Smooth muscle cell (in vitro differentiated cells): ENCODE measurements around the gene IFNL2. TPM values are rescaled to one million over a fixed set of nuclear protein-coding genes. Genes with fewer than 3 reads are reported as not detected.

ENCODE experiments used
- DNase-seq: peaks from one replicate; lab custom pipeline; 2025; ENCODE audit not compliant: unreplicated experiment; lab: John Stamatoyannopoulos, UW
- H2AFZ ChIP-seq: fragments of 200-600 bp; sonication (generic); 2 replicates; pipeline ENCODE4 v1.6.0; 2016; ENCODE audit warnings: antibody characterized with exemption, low read depth, mild to moderate bottlenecking
- H3F3A ChIP-seq: fragments of 200-600 bp; sonication (generic); 2 replicates; pipeline ENCODE4 v1.6.0; 2017; ENCODE audit warnings: antibody characterized with exemption, low read depth
- H3K27ac ChIP-seq: fragments of 200-600 bp; sonication (generic); 2 replicates; pipeline ENCODE4 v1.5.1; 2016; ENCODE audit warnings: low read depth, mild to moderate bottlenecking
- H3K27me3 ChIP-seq: fragments of 200-600 bp; sonication (generic); 2 replicates; pipeline ENCODE4 v1.6.1; 2016; ENCODE audit warnings: low read depth, mild to moderate bottlenecking
- H3K36me3 ChIP-seq: fragments of 200-600 bp; sonication (generic); 2 replicates; pipeline ENCODE4 v1.5.1; 2016; ENCODE audit warnings: low read depth
- H3K4me1 ChIP-seq: fragments of 200-600 bp; sonication (generic); 2 replicates; pipeline ENCODE4 v1.5.1; 2016; ENCODE audit warnings: low read depth
- H3K4me2 ChIP-seq: fragments of 200-600 bp; sonication (generic); 2 replicates; pipeline ENCODE4 v1.6.0; 2016; ENCODE audit warnings: mild to moderate bottlenecking
- H3K4me3 ChIP-seq: fragments of 200-600 bp; sonication (generic); 2 replicates; pipeline ENCODE4 v1.5.1; 2016; ENCODE audit warnings: mild to moderate bottlenecking
- H3K79me2 ChIP-seq: fragments of 200-600 bp; sonication (generic); 2 replicates; pipeline ENCODE4 v1.6.0; 2016; ENCODE audit warnings: low read depth, mild to moderate bottlenecking
- H3K9ac ChIP-seq: fragments of 200-600 bp; sonication (generic); 2 replicates; pipeline ENCODE4 v1.6.0; 2016; ENCODE audit warnings: low read depth
- H3K9me3 ChIP-seq: fragments of 200-600 bp; sonication (generic); replicated peaks from 2 replicates; pipeline ENCODE4 v1.5.1; 2016; ENCODE audit warnings: low read depth
- H4K20me1 ChIP-seq: fragments of 200-600 bp; sonication (generic); 2 replicates; pipeline ENCODE4 v1.6.0; 2016; ENCODE audit warnings: low read depth
- CTCF ChIP-seq: fragments of 200-600 bp; sonication (generic); IDR thresholded peaks from 2 replicates; pipeline ENCODE4 v1.5.1; 2017; ENCODE audit warnings: borderline replicate concordance, mild to moderate bottlenecking, antibody characterized with exemption; ENCODE audit not compliant: insufficient read depth, poor library complexity, severe bottlenecking
- WGBS: methylation state at CpG from one replicate; pipeline ENCODE4 v1.1.7; 2016; ENCODE audit warnings: low lambda C conversion rate; 5-methylcytosine and 5-hydroxymethylcytosine counted together
- polyA plus RNA-seq: library from polyadenylated mRNA; unstranded; fragments of >200 nt; fragmentation: Nextera tagmentation; extraction: Ambion mirVana; gene quantifications from 2 replicates; pipeline ENCODE4 v1.2.1, GENCODE V29; 2016
- total RNA-seq: library from RNA; depleted of rRNA; stranded (reverse); fragments of >200 nt; gene quantifications from 2 replicates; pipeline ENCODE4 v1.2.3, GENCODE V29; 2014

The IFNL2 gene
- total and polyA plus RNA-seq, 2 experiments from 2014 or later: not detected

- no peak overlapping the region for H2AFZ ChIP-seq
- H3K36me3 ChIP-seq: no peaks in the 10 kb centered on the region
- DNase-seq: no peak
- no peak overlapping the region for H3K9ac ChIP-seq
- no peaks in the 10 kb centered on the region for H3K9me3 ChIP-seq
- H4K20me1 ChIP-seq: no peaks in the 10 kb centered on the region
- H3K27me3 ChIP-seq: peaks cover 6% of the 10 kb centered on the region
- H3K4me1 ChIP-seq: peaks cover 9% of the 10 kb centered on the region
- peak overlapping the region; percentile 15 for H3K27ac ChIP-seq
- WGBS: 37% methylated on average over 10 of the region's 10 CpGs
- H3F3A ChIP-seq: no peaks in the 10 kb centered on the region
- no peak overlapping the region for H3K4me2 ChIP-seq
- no peak overlapping the region for H3K4me3 ChIP-seq
- TF ChIP-seq CTCF: no peak
- H3K79me2 ChIP-seq: no peaks in the 10 kb centered on the region
Observed at GRCh38 chr19:39303373-39304184, 35.4 kb downstream of the IFNL2 start.

GRCh38 chr19:39304185-39304513, 36.0 kb downstream of the IFNL2 start:
- no peaks in the 10 kb centered on the region for H3K9me3 ChIP-seq
- no peaks in the 10 kb centered on the region for H4K20me1 ChIP-seq
- H3K27me3 ChIP-seq: peaks cover 6% of the 10 kb centered on the region
- H3F3A ChIP-seq: peaks cover 5% of the 10 kb centered on the region
- H3K36me3 ChIP-seq: no peaks in the 10 kb centered on the region
- no peak for DNase-seq
- no peak overlapping the region for H3K4me2 ChIP-seq
- no peak overlapping the region for H3K27ac ChIP-seq
- H2AFZ ChIP-seq: no peak overlapping the region
- H3K4me1 ChIP-seq: peaks cover 9% of the 10 kb centered on the region
- H3K79me2 ChIP-seq: no peaks in the 10 kb centered on the region
- no peak overlapping the region for H3K9ac ChIP-seq
- no peak overlapping the region for H3K4me3 ChIP-seq
- TF ChIP-seq CTCF: no peak

- Histone ChIP-seq H3K27me3 (peaks cover 6% of the 10 kb centered on the region), H3K4me1 (peaks cover 9% of the 10 kb centered on the region), H3K79me2 (no peaks in the 10 kb centered on the region), H3K9me3 (no peaks in the 10 kb centered on the region), H3K27ac (no peak overlapping the region), H4K20me1 (no peaks in the 10 kb centered on the region), H3K4me3 (no peak overlapping the region), H3K9ac (no peak overlapping the region), H3K4me2 (no peak overlapping the region), H3F3A (peaks cover 5% of the 10 kb centered on the region), H3K36me3 (no peaks in the 10 kb centered on the region), H2AFZ (no peak overlapping the region)
- TF ChIP-seq CTCF: no peak
- 47% methylated on average over 6 of the region's 6 CpGs for WGBS
- DNase-seq: no peak
Observed at GRCh38 chr19:39304701-39305571, 36.7 kb downstream of the IFNL2 start.
